ENCODE measurements around the gene S100A6.
"Not testable (repeated sequence)": the region's sequence is repeated elsewhere in the genome, so short reads cannot be mapped to it uniquely, and the experiment has no call there.

GRCh38 chr1:153521808-153522207 lies 14.0 kb downstream of the S100A6 start:
- not testable (repeated sequence) for TF ChIP-seq EZH2 (IDR thresholded peaks at IDR 0.05; ENCODE audit: low read length, unreplicated experiment); CTCF (conservative IDR thresholded peaks at IDR 0.05; ENCODE audit: low read depth, low read length)
